Fibroblast of gingiva (primary cell): ENCODE measurements around the gene SBK2.
A peak's percentile ranks its signal among the peaks of the same experiment; 100 is the strongest.
"Not testable (repeated sequence)": the region's sequence is repeated elsewhere in the genome, so short reads cannot be mapped to it uniquely, and the experiment has no call there.

ENCODE experiments used
- DNase-seq: peaks from one replicate; pipeline ENCODE4 v3.0.0-alpha.2; 2011; ENCODE audit warnings: low read depth

Gene SBK2

DNA sequence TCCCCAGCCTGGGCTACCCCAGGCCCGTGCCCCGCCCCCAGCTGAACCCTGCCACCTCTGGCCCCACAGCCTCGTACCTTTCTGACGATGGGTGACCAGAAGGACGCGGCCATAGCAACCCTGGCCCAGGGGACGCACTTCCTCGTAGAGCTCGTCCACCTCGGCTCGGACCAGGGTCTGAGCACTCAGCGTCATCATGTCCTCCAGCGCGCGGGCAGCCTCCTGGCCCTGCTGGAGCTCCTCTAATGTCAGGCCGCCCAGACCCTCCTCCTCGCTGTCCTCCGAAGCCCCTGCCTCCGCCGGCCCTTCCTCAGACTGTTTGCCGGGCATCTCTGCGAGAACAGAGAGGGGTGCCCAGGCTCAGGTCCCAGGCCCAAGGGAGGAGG lies 975 bp downstream of the SBK2 start:
- no peak for DNase-seq

DNA sequence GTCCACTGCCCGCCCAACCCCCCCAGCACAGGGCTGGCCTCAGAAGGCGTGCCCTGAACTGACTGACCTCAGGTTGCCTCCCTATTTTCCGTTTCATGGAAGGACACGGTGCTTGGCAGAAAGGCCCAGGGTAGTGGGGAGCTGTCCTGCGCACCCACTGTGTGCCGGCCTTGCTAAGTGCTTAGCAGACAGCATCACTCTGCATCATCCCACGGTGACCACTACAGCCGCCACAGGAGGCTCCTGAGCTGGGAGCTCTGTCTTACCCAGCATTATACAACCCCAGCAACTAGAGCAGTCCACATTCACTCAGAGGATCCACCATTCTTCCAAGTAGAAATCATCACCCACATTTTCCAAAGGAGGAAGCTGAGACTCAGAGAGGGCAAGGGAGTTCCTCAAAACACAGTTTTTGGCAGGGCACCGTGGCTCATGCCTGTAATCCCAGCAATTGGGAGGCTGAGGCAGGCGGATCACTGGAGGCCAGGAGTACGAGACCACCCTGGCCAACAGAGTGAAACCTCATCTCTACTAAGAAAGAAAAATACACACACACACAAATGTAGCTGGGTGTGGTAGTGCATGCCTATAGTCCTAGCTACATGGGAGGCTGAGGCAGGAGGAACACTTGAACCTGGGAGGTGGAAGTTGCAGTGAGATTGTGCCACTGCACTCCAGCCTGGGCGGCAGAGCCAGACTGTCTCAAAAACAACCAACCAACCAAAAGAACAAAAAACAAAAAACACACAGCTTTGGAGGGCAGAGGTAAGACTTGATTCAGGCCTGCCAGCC lies 1.6 kb downstream of the SBK2 start:
- no peak for DNase-seq

DNA sequence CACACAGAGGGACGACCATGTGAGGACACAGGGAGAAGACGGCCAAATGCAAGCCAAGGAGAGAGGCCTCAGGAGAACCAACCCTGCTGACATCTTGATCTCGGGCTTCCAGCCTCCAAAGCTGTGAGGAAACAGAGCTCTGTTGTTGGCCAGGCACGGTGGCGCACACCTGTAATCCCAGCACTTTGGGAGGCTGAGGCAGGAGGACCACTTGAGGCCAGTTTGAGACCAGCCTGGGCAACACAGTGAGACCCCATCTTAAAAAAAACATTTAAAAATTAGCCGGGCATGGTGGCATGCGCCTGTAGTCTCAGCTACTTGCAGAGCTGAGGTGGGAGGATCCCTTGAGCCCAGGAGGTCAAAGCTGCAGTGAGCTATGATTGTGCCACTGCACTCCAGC lies 2.7 kb downstream of the SBK2 start:
- not testable (repeated sequence) for DNase-seq

DNA sequence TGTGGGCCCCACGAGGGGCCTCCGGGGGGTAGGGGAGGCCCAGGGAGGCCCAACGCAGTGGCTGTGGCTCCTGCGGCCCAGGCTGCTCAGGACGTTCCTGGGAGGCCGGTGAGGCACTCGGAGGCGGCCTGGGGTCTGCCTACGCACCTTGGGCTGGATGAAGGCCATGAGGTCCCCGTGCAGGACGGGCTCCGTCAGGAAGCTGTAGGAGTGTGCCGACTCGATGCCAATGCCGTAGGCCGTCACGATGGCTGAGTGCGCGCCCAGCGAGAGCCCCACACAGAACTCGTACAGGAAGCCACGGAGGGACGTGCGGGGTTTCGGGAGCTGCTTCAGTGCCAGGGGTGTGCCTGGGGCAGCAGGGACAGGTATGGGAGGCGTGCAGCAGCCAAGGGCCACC lies 5.9 kb downstream of the SBK2 start:
- no peak for DNase-seq

DNA sequence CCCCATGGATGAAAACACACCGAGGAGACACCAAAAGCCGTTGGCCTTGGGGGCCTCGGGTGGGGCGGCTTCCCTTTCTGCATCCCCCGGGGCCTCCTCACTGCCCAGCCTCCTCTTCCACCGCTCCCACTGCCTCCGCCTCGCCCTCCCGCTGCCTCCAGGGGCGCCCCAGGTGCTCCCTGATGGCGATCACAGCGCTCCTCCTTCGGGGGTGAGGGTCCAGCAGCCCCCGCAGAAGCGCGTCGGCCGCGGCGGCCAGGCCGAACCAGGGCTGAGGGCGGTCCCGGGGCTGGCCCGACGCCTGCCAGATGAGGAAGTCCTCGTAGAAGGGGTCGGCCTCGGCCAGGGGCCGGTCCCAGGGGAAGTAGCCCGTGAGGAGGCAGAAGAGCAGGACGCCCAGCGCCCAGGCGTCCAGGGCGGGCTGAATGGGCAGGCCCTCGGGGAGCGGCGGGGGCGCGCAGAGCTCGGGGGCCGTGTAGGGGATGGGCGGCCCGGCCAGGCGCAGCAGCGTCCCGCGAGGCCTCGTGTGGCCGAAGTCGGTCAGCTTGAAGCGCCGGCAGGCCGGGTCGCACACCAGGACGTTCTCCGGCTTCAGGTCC lies 7.2 kb downstream of the SBK2 start:
- DNase-seq: no peak

DNA sequence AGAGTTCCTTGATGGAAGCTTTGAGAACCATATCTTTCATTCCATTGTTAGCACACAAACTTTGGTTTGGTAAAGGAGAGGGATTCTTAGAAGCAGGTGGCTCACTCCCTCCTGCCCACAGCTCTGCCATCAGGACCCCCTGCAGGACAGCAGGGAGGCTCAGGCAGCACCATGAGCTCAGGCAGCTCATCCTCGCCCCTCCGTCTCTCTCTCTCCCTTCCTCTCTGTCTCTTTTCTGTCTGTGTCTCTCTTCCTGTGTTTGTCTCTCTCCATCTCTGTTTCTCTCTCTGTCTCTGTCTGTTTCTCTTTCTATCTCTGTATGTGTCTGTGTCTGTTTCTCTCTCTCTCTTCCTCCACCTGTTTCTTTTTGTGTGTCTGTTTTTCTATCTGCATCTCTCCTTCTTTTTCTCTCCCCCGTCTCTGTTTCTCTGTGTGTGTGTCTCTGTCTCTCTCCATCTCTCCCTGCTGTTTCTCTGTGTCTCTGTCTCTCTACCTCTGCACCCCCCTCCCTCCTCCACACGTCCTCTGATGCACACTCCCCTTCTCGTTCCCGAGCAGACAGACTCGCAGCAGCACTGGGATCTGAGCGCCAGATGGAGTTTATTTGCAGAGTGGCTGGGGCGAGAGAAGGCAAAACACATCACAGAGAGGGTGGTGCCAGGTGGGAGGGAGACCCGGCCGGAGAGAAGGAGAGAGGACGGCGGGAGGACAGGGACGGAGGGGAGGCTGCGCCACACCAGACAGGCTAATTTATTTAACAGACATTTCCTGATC lies 8.7 kb downstream of the SBK2 start:
- DNase-seq: no peak

DNA sequence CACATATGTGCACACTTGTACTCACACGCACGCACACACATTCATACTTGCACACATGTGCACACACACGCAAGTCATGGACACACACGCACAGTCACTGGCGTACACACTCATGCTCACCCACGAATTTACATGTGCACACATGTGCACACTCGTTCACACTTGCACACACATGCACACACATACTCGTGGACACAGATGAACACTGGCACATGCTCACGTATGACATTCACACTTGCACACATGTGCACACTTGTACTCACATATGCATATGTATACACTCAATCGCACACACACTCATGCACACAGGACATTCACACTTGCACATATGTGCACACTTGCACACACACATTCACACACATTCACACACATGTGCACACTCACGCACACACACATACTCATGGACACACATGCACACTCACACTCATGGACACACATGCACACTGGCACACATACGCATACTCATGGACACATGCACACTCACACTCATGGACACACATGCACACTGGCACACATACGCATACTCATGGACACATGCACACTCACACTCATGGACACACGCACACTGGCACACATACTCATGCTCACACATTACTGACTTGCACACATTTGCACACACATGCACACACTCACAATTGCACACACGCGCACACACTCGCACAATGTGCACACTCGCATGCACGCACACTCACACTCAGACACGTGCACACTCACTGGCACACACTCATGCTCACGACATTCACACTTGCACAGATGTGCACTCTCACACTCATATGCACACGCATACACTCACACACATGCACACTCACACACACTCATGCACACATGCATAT lies 9.5 kb downstream of the SBK2 start:
- DNase-seq: no peak

DNA sequence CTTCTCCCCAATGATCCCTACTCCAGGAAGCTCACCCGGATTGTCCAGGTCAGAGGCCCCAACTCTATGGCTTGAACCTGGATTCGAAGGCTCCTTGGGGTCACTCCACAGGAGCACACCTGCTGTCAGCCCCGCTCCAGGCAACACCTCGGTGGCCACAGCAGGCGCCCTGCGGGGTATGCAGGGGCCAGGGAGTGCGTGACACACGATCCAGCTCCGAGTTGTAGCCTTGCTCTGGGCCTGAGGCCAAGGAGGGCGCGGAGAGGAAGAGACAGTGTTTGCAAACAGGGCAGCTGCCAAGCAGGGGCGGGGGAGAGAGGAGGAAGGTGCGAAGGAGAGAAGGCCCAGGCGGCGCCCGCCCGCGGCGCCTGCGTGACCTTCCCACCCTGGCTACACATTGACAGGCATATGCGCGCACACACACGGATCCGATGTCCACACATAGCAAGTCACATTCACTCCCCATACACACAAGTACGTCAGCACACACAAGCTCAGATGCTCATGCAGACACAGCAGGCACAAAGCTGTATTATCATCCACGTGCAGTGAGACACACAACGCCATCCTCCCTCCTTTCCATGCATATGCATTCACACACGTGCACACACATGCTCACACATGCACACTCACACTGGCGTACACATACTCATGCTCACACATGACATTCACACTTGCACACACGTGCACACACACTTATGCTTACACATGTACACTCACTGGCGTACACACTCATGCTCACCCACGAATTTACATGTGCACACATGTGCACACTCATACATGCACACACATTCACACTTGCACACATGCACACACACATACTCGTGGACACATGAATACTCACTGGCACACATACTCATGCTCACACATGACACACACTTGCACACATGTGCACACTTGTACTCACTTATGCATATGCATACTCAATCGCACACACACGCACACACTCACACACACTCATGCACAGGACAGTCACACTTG lies 10.4 kb downstream of the SBK2 start:
- DNase-seq: peak; percentile 71

DNA sequence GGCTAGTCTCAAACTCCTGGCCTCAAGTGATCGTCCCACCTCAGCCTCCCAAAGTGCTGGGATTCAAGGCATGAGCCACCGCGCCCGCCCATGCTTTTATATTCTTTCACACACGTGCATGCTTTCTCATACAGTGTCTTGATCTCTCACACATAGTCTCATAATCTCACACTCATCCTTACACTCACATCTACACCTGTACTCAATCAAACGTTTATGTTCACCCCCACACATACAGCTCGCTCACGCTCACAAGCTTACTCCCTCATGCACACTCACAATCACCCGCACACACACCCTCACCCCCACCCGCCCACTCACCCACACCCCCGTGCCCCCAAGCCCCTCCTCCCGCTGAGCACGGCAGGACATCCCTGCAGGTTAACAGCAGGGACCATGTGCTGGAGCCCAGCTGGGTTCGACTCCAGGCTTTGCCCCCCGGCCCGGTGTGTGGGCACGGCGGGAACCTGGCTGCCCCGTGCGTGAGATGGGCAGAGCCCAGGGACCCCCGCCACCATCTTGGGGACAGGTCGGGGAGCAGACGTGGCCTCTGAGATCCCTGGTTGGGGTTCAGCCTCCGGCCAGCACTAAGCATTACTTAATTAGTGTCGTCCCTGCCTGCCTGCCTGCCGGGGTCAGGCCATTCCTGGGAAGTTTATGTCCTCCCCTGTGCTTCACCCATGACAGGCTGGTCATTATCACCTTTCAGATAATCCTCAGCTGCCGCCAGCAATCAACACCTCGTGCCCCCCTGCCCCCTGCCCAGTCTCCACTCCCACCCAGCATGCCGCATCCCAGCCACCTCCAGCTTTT lies 11.4 kb downstream of the SBK2 start:
- DNase-seq: no peak

DNA sequence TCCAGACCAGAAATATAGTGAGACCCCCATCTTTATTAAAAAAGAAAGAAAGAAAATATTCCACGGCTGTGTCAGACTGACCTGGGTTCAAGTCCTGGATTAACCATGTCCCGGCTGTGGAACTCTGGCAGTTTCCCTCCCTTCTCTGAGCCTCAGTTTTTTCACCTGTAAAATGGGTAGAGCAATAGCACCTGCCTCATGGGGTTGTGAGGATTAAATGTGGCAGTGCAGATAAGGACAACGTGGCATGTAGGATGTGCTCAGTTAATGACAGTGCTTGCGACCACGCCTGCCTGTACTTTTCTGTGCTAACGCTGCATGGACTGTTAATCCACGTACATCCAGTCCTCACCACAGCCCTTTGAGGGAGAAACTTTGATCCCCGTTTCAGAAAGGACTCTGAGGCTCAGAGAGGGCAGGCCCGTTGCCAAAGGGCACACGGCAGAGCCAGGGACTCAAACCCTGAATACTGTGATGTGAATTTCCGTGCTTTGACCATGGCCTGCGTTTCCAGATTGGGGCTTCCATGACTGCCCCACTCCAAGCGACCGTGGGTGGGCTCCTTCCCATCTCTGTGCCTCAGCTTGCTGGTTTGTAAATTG lies 16.1 kb downstream of the SBK2 start:
- DNase-seq: no peak

DNA sequence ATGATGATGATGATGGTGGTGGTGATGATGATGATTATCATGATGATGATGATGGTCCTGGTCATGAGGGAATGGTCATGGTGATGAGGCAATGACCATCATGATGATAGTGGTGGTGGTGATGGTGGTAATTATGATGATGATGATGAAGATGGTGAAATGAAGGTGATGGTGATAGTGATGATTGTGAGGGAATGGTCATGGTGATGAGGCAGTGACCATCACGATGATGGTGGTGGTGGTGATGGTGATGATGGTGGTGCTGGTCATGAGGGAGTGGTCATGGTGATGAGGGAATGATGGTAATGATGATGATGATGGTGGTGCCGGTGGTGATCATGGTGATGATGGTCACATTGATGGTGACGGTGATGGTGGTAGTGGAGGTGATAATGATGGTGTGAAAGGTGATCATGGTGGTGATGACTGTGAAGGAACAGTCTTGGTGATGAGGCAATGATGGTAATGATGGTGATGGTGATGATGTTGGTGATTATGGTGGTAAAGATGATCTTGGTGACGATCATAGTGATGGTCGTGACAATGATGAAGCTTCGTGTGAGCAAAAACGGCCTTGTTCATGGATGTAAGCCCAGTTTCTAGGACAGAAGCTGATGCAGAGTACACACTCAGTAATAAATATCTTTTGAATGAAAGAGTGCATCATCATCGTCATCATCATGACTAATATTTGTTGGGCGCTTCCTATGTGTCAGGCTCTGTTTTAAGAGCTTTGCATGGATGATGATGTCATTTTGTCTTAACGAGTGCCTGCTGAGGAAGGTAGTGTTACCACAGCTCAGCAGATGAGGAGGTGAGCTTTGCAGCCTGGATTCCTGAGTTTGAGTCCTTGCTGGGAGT lies 17.3 kb downstream of the SBK2 start:
- DNase-seq: peak; percentile 76

DNA sequence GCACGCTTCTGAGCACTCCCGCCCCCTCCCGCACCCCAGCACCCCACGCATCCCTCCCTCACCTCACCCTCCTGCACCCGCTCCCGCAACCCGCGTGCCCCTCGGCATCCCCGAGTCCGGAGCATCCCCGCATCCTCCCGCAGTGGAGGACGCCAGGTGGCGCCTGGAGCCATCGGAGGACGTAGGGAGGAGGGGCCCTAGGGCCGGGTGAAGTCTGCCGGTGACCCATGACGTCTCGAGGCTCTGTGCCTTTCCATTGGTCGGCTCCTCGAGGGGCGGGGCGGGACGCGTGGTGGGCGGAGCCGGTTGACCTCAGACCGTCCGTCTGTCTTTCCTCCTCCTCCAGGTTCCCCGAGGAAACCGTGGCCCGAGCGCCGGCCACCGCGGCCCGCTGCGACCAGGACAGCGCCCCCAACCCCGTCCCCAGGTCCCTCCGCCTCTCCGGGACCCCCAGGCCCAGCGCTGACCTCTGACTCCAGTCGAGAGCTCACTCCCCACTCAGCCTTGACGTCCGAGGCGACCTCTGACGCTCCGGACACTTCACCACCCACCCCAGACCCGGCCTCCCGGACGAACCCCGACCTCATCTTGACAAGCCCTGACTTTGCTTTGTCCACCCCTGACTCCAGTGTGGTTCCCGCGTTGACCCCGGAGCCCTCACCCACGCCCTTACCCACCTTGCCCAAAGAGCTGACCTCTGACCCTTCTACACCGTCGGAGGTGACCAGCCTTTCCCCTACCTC lies 19.9 kb downstream of the SBK2 start:
- peak; percentile 90 for DNase-seq

DNA sequence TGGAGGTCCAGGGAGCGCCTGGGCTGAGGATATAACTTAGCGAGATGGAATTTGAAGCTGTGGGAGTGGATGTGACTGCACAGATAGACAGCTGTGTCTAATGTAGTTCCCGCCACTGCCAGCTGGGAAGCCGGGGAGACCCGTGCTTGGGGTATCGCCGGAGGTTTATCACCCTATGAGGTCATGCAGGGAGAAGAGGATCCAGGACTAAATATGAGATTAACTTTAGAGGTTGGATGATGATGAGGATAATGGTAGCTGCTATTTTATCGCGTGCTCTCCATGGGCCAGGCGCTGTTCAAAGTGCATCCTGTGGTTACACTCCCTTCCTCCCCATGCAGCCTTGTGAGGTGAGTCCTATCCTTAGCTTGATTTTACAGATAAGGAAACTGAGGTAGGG lies 28.8 kb downstream of the SBK2 start:
- DNase-seq: no peak

DNA sequence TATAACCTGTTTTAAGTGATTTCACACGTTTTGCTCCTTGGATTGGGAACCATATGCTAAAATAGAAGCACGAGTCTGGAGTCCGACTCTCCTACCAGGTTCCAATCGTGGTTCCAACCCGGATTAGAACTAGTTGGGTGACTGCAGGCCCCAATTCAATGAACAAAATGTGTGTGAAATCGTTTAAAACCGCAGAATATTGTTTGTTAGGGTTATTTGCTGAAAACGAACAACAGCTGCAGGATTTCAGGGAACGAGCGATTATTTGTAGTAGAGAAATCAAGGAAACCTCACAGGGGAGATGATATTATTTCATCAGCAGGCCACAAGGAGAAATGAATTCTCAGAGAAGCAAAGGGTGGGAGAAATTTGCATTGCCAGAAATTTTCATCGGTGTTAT lies 32.0 kb downstream of the SBK2 start:
- no peak for DNase-seq

DNA sequence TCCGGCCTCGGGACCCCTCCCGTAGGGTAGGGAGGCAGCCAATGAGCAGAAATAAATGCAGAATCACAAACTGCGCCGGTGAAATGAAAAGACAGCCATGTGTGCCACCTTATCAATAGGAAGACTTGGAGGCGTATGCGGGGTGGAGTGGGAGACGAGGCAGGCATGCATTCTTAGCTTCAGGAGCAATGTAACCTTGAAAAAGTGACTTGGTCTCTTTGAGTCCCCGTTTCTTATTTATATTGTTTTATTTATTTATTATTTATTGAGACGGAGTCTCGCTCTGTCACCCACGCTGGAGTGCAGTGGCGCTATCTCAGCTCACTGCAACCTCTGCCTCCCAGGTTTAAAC lies 32.7 kb downstream of the SBK2 start:
- no peak for DNase-seq

DNA sequence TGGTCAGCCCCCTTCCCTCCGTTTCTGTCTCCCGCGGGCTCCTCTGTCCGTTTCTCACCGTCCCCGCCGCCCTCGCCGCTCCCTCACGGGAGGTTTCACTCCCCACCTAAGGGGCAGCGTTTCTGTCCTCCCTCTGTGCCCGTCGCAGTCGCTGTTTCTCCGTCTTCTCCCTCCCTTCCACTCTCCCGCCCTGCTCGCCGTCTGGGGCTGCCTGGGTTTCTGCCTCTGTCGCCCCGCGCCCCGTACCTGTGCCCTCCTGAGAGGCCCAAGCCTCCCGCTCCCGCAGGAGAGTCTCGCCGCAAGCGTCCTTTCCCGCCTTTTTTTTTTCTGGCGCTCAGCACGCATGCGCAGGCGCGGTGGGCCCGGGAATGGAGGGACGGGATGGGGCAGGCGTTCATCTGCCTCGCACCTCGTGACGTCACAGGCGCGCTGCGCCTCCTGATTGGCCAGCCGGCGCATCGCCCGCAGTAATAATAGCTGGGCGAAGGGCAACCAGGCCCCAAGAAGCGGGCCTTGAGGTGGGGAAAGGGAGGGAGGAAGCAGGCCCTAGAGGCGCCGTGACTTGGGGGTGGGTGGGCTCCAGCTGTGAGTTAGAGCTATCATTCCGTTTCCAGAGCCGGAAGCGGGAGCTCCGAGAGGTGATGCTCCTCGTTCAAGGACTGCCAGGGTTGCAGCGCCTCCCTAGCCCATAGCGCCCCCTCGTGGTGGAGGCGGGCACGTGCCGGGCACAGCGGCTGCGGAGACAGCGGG lies 33.3 kb downstream of the SBK2 start:
- peak; percentile 83 for DNase-seq

DNA sequence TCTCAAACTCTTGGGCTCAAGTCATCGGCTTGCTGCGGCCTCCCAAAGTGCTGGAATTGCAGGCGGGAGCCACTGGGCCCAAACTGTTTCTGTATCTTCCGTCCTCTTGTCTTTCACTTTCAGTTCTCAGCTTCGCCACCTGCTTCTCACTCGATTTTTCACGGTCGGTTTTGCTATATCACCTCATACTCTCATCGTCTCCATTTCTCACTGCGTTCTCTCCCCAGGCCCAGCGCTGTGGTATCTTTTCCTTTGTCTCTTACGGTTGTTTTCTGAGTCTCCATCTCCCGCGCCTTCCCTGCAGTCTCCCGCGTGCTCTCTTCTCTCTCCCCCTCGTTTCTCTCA lies 33.8 kb downstream of the SBK2 start:
- DNase-seq: no peak
